K562 (cell line): ENCODE measurements around the gene DCAF11. TPM values are rescaled to one million over a fixed set of nuclear protein-coding genes. Genes with fewer than 3 reads are reported as not detected.

Experiments used
- ATAC-seq: fragments of 200-7000 bp; cut with Tn5 transposase; 3 replicates; pipeline ENCODE4 v1.9.1; 2020; ENCODE audit warnings: moderate library complexity
- BruUV-seq: library from RNA; stranded (reverse); fragments of 400-500 nt; replicated peaks from 2 replicates; lab custom pipeline; 2021; lab: Mats Ljungman, UMichigan
- CTCF ChIA-PET: fragments of 300-600 bp; formaldehyde crosslinking; extraction: SDS; loops from one replicate; lab custom pipeline; 2021; ENCODE audit warnings: low intra/inter-chr PET ratio; lab: Yijun Ruan, JAX
- POLR2A ChIA-PET: fragments of 300-600, 350-650 bp; sonication (Branson Sonifier 250); formaldehyde crosslinking; extraction: SDS; loops from one replicate; lab custom pipeline; 2021; ENCODE audit warnings: antibody characterized with exemption, inconsistent platforms; lab: Yijun Ruan, JAX
- DNase-seq, 4 experiments: peaks; one replicate each; pipeline versions ENCODE4 v3.0.0 to v3.0.0-alpha.2; 2011 to 2018; ENCODE audit warnings: low spot score in 3 of 4, mixed read lengths in 3 of 4; ENCODE audit errors: extremely low read depth in 1 of 4
- FAIRE-seq: peaks from 2 replicates; lab custom pipeline; 2011; peaks lifted over from hg19 to GRCh38; lab: Jason Lieb, UNC
- H2AFZ ChIP-seq: 2 replicates; pipeline ENCODE4 v1.6.0; 2011; ENCODE audit warnings: low read depth, low read length, control low read depth, inconsistent platforms
- H3K27ac ChIP-seq: fragments of 200-600 bp; 3 replicates; pipeline ENCODE4 v1.8.0; 2011; ENCODE audit warnings: low read depth, mild to moderate bottlenecking, control low read depth, inconsistent platforms, low read length, moderate library complexity, mixed read lengths; ENCODE audit errors: extremely low read depth
- H3K27me3 ChIP-seq, 2 experiments: fragments of 300-600 bp in 1 of 2; 2 replicates in 1 of 2; 3 replicates in 1 of 2; pipeline versions ENCODE4 v1.6.0 to v1.8.0; 2011; ENCODE audit warnings: inconsistent platforms in 2 of 2, low read length in 2 of 2, mild to moderate bottlenecking in 1 of 2, mixed read lengths in 1 of 2, moderate library complexity in 1 of 2; ENCODE audit not compliant: control insufficient read depth in 2 of 2, insufficient read depth in 2 of 2
- H3K36me3 ChIP-seq: fragments of 300-600 bp; 3 replicates; pipeline ENCODE4 v1.8.0; 2011; ENCODE audit warnings: mild to moderate bottlenecking, low read length, inconsistent platforms; ENCODE audit not compliant: control insufficient read depth, insufficient read depth
- H3K4me1 ChIP-seq, 2 experiments: fragments of 200-600 bp in 1 of 2; replicated peaks in 1 of 2; 2 replicates in 1 of 2; 3 replicates in 1 of 2; pipeline versions ENCODE4 v1.5.1 to v1.8.0; 2011; ENCODE audit warnings: inconsistent platforms in 2 of 2, low read length in 2 of 2, mild to moderate bottlenecking in 1 of 2, mixed read lengths in 1 of 2, moderate library complexity in 1 of 2; ENCODE audit not compliant: control insufficient read depth in 2 of 2, insufficient read depth in 2 of 2
- H3K4me2 ChIP-seq: 2 replicates; pipeline ENCODE4 v1.6.1; 2011; ENCODE audit warnings: low read length, control low read depth, inconsistent platforms, mixed read lengths; ENCODE audit not compliant: insufficient read depth
- H3K4me3 ChIP-seq: fragments of 200-600 bp; sonication (generic), shearing (Covaris generic); 2 replicates; pipeline ENCODE4 v1.5.1; 2016; ENCODE audit warnings: control low read depth, inconsistent platforms
- H3K79me2 ChIP-seq: fragments of 200-600 bp; 3 replicates; pipeline ENCODE4 v1.8.0; 2011; ENCODE audit warnings: low read length, inconsistent platforms; ENCODE audit not compliant: control insufficient read depth, insufficient read depth
- H3K9ac ChIP-seq, 2 experiments: 2 replicates each; pipeline versions ENCODE4 v1.6.0 to v1.6.1; 2011; ENCODE audit warnings: low read depth in 2 of 2, low read length in 2 of 2, control low read depth in 1 of 2, inconsistent platforms in 1 of 2, mild to moderate bottlenecking in 1 of 2, mixed read lengths in 1 of 2; ENCODE audit not compliant: insufficient read depth in 1 of 2
- H3K9me1 ChIP-seq: one replicate; pipeline ENCODE4 v1.6.0; 2011; ENCODE audit warnings: inconsistent platforms, mild to moderate bottlenecking, low read length, moderate library complexity; ENCODE audit not compliant: control insufficient read depth, insufficient read depth
- H3K9me3 ChIP-seq: replicated peaks from 2 replicates; pipeline ENCODE4 v1.5.1; 2011; ENCODE audit warnings: low read depth, low read length, inconsistent platforms; ENCODE audit not compliant: control insufficient read depth, insufficient read depth
- H4K20me1 ChIP-seq: replicated peaks from 2 replicates; pipeline ENCODE4 v1.6.1; 2011; ENCODE audit warnings: low read length, inconsistent platforms, mixed read lengths; ENCODE audit not compliant: control insufficient read depth, insufficient read depth
- CC2D1A ChIP-seq: fragments of 450-650 bp; IDR thresholded peaks from 2 replicates; pipeline ENCODE4 v1.6.1; 2017; ENCODE audit warnings: mild to moderate bottlenecking
- CEBPB ChIP-seq: fragments of 450-650 bp; IDR thresholded peaks from 2 replicates; pipeline ENCODE4 v1.6.1; 2016; ENCODE audit warnings: missing genetic modification characterization, missing compliant biosample characterization
- CHCHD3 ChIP-seq: fragments of 250-450 bp; sonication (Bioruptor Pico); IDR thresholded peaks from 2 replicates; pipeline ENCODE4 v2.1.2; 2022; ENCODE audit warnings: mild to moderate bottlenecking
- FOXA1 ChIP-seq: fragments of 450-650 bp; IDR thresholded peaks from 2 replicates; pipeline ENCODE4 v1.6.1; 2016; ENCODE audit warnings: mild to moderate bottlenecking, borderline replicate concordance
- GTF2A2 ChIP-seq: IDR thresholded peaks from 2 replicates; pipeline ENCODE4 v1.6.1; 2016; ENCODE audit warnings: mild to moderate bottlenecking, missing genetic modification characterization, missing compliant biosample characterization
- MEIS2 ChIP-seq: fragments of 450-650 bp; IDR thresholded peaks from 2 replicates; pipeline ENCODE4 v1.6.1; 2014; ENCODE audit warnings: mild to moderate bottlenecking; ENCODE audit not compliant: partially characterized antibody
- RBFOX2 ChIP-seq: fragments of 200-400 bp; formaldehyde crosslinking; IDR thresholded peaks from 2 replicates; pipeline ENCODE4 v1.6.1; 2017; ENCODE audit warnings: low read depth, mild to moderate bottlenecking, low read length, moderate library complexity
- SIRT6 ChIP-seq: IDR thresholded peaks from one replicate; pipeline ENCODE4 v1.6.1; 2012; ENCODE audit warnings: low read depth, mild to moderate bottlenecking, control low read depth, inconsistent platforms, low read length, moderate library complexity
- SMAD2 ChIP-seq: fragments of 150-350 bp; IDR thresholded peaks from 2 replicates; pipeline ENCODE4 v1.6.1; 2014; ENCODE audit warnings: low read depth, mild to moderate bottlenecking, low read length
- SMARCA5 ChIP-seq: fragments of 450-650 bp; IDR thresholded peaks from 2 replicates; pipeline ENCODE4 v1.6.1; 2016
- SNRNP70 ChIP-seq: fragments of 200-400 bp; formaldehyde crosslinking; optimal IDR thresholded peaks from 2 replicates; pipeline ENCODE3; 2017; ENCODE audit warnings: low read depth, low read length
- SRSF7 ChIP-seq: fragments of 200-400 bp; formaldehyde crosslinking; optimal IDR thresholded peaks from 2 replicates; pipeline ENCODE3; 2017; ENCODE audit warnings: mild to moderate bottlenecking, low read depth, low read length
- U2AF1 ChIP-seq: fragments of 200-400 bp; formaldehyde crosslinking; optimal IDR thresholded peaks from 2 replicates; pipeline ENCODE3; 2017; ENCODE audit warnings: mild to moderate bottlenecking, low read depth, low read length, moderate library complexity
- ZNF699 ChIP-seq: fragments of 250-450 bp; sonication (Bioruptor Pico); IDR thresholded peaks from 2 replicates; pipeline ENCODE4 v1.8.0; 2021; ENCODE audit warnings: mild to moderate bottlenecking, moderate library complexity; ENCODE audit not compliant: insufficient replicate concordance
- WGBS: fragments of 100-300 bp; shearing (Covaris generic); methylation state at CpG from one replicate; pipeline ENCODE4 v1.1.6; 2016; ENCODE audit warnings: low coverage, mixed read lengths; ENCODE audit not compliant: insufficient coverage; ENCODE audit errors: missing lambda C conversion rate; 5-methylcytosine and 5-hydroxymethylcytosine counted together
- in situ Hi-C: fragments of 300-500 bp; cut with MboI; formaldehyde crosslinking; loops from 4 replicates; pipeline ENCODE4 v1.15.0; 2018; ENCODE audit warnings: inconsistent platforms, mixed read lengths
- intact Hi-C: fragments of 100-400 bp; cut with micrococcal nuclease; formaldehyde crosslinking; loops from 2 replicates; pipeline ENCODE4 v1.14.2; 2022
- polyA plus RNA-seq, 8 experiments: library from polyadenylated mRNA; depleted of rRNA in 4 of 8; stranded (reverse) in 5 of 8; unstranded in 3 of 8; fragments of >200 nt; fragmentation: Nextera tagmentation in 2 of 8; fragmentation: Illumina TruSeq in 1 of 8; extraction: Ambion mirVana in 2 of 8; extraction: Trizol in 1 of 8; gene quantifications; 2 replicates each; pipeline versions ENCODE4 v1.2.1 to v1.2.3, GENCODE V29; 2011 to 2014; ENCODE audit warnings: inconsistent platforms in 1 of 8, missing spikeins in 1 of 8
- total RNA-seq, 7 experiments: library from RNA; depleted of rRNA in 6 of 7; stranded (reverse); fragments of >200 nt in 6 of 7; fragmentation: Illumina TruSeq in 2 of 7; extraction: Trizol in 2 of 7; gene quantifications; 2 replicates each; pipeline versions ENCODE4 v1.2.1 to v1.2.3, GENCODE V29; 2011 to 2021; ENCODE audit warnings: low replicate concordance in 1 of 7
- TF ChIP-seq, protein P1 (sequence below): conservative IDR thresholded peaks from 2 replicates; pipeline ENCODE4 v1.6.1; 2011; ENCODE audit warnings: low read depth, mild to moderate bottlenecking, low read length; ENCODE audit not compliant: control insufficient read depth
- TF ChIP-seq, protein P2 (sequence below): fragments of 450-650 bp; formaldehyde crosslinking; IDR thresholded peaks from 2 replicates; pipeline ENCODE4 v1.4.0; 2020; ENCODE audit warnings: mild to moderate bottlenecking, moderate library complexity
- TF ChIP-seq, protein P3 (sequence below): sonication (generic); formaldehyde crosslinking; IDR thresholded peaks from 2 replicates; pipeline ENCODE4 v1.8.0; 2022; ENCODE audit warnings: missing genetic modification reagents, mild to moderate bottlenecking, borderline replicate concordance

The DCAF11 gene
- total and polyA plus RNA-seq, 9 of the 15 experiments (the other 6 are each of a cell fraction or from before 2014, with no cell fraction given): 8.5 to 46.2 (median 36.4) TPM

DNA sequence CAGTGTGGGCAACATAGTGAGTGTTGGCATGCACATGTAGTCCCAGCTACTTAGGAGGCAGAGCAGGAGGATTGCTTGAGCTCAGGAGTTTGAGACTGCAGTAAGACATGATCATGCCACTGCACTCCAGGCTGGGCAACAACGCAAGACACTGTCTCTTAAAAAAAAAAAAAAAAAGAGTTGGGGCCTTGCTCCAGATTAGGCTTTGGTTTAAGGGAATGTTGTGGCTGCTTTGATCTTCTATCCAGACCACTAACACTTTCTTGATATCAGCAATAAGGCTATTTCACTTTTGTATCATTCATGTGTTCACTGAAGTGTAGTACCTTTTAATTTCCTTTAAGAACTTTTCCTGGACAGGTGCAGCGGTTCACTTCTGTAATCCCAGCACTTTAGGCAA, 13.1 kb downstream of the DCAF11 start:
- H3K4me2 ChIP-seq: no peak overlapping the region
- H3K4me1 ChIP-seq: peaks cover 6 to 22% of the 10 kb centered on the region in 2 experiments; a peak in 4 of 5 replicates
- intact Hi-C loops: no loop called here
- ChIA-PET CTCF (no interaction called here), POLR2A (interaction anchor here (4.2 kb wide), 1 partner anchor 12 kb away, joined by 38 read pairs; the partner anchor contains the start of genes DCAF11 and NRL)
- no peak overlapping the region for H3K4me3 ChIP-seq
- no peaks in the 10 kb centered on the region for H4K20me1 ChIP-seq
- in situ Hi-C loops: no loop called here
- DNase-seq: no peak
- H3K9me1 ChIP-seq: no peaks in the 10 kb centered on the region
- no peaks in the 10 kb centered on the region for H3K79me2 ChIP-seq
- H3K27ac ChIP-seq: no peak overlapping the region
- H3K9ac ChIP-seq: no peak overlapping the region
- 50% methylated on average over 2 of the region's 2 CpGs for WGBS
- H2AFZ ChIP-seq: no peak overlapping the region
- H3K27me3 ChIP-seq: no peaks in the 10 kb centered on the region
- ATAC-seq: no peak
- no peaks in the 10 kb centered on the region for H3K9me3 ChIP-seq
- TF ChIP-seq U2AF1: no peak
- TF ChIP-seq SMAD2: no peak
- TF ChIP-seq SNRNP70: no peak
- no peak for TF ChIP-seq SRSF7
- no peak for TF ChIP-seq SIRT6
- TF ChIP-seq GTF2A2 (tag): no peak
- TF ChIP-seq CEBPB (tag): no peak
- TF ChIP-seq SMARCA5: no peak
- TF ChIP-seq CC2D1A: no peak
- TF ChIP-seq, protein P1, sequence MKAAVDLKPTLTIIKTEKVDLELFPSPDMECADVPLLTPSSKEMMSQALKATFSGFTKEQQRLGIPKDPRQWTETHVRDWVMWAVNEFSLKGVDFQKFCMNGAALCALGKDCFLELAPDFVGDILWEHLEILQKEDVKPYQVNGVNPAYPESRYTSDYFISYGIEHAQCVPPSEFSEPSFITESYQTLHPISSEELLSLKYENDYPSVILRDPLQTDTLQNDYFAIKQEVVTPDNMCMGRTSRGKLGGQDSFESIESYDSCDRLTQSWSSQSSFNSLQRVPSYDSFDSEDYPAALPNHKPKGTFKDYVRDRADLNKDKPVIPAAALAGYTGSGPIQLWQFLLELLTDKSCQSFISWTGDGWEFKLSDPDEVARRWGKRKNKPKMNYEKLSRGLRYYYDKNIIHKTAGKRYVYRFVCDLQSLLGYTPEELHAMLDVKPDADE: no peak
- no peak for TF ChIP-seq CHCHD3 (CRISPR knock-in tag)
- TF ChIP-seq, protein P2, sequence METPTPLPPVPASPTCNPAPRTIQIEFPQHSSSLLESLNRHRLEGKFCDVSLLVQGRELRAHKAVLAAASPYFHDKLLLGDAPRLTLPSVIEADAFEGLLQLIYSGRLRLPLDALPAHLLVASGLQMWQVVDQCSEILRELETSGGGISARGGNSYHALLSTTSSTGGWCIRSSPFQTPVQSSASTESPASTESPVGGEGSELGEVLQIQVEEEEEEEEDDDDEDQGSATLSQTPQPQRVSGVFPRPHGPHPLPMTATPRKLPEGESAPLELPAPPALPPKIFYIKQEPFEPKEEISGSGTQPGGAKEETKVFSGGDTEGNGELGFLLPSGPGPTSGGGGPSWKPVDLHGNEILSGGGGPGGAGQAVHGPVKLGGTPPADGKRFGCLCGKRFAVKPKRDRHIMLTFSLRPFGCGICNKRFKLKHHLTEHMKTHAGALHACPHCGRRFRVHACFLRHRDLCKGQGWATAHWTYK: no peak
- TF ChIP-seq FOXA1: no peak
- TF ChIP-seq RBFOX2: no peak
- no peak for TF ChIP-seq ZNF699 (CRISPR knock-in tag)
- no peak for TF ChIP-seq MEIS2
- TF ChIP-seq, protein P3, sequence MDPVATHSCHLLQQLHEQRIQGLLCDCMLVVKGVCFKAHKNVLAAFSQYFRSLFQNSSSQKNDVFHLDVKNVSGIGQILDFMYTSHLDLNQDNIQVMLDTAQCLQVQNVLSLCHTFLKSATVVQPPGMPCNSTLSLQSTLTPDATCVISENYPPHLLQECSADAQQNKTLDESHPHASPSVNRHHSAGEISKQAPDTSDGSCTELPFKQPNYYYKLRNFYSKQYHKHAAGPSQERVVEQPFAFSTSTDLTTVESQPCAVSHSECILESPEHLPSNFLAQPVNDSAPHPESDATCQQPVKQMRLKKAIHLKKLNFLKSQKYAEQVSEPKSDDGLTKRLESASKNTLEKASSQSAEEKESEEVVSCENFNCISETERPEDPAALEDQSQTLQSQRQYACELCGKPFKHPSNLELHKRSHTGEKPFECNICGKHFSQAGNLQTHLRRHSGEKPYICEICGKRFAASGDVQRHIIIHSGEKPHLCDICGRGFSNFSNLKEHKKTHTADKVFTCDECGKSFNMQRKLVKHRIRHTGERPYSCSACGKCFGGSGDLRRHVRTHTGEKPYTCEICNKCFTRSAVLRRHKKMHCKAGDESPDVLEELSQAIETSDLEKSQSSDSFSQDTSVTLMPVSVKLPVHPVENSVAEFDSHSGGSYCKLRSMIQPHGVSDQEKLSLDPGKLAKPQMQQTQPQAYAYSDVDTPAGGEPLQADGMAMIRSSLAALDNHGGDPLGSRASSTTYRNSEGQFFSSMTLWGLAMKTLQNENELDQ (CRISPR knock-in tag): no peak
- BruUV-seq: no TSS peak
- peaks cover 8% of the 10 kb centered on the region; the same call in 2 of the 3 replicates for H3K36me3 ChIP-seq
- FAIRE-seq: no peak
